ENCODE data around the gene CCDC13. TPM values are rescaled to one million over a fixed set of nuclear protein-coding genes. Genes with fewer than 3 reads are reported as not detected.

CCDC13 gene
- total RNA-seq, 1 experiment from 2014 or later: 2.3 TPM

GRCh38 chr3:42795621-42796181, 22.6 kb upstream of the CCDC13 start (continued):
- no peak for TF ChIP-seq YY1 (IDR thresholded peaks at IDR 0.05; ENCODE audit: extremely low read depth, insufficient replicate concordance, low read depth, low read length)
- no peak for TF ChIP-seq POLR2A (IDR thresholded peaks at IDR 0.05; ENCODE audit: borderline replicate concordance, extremely low read depth, insufficient read depth, insufficient read length)
- no peak for TF ChIP-seq CTCF (IDR thresholded peaks at IDR 0.05 in 2 of 3, conservative IDR thresholded peaks at IDR 0.05 in 1 of 3; ENCODE audit: borderline replicate concordance in 1 of 3, insufficient read depth in 1 of 3, low read depth in 2 of 3, low read length in 2 of 3)
- TF ChIP-seq TCF7L2 (IDR thresholded peaks at IDR 0.05; ENCODE audit: borderline replicate concordance, extremely low read depth, insufficient read depth, insufficient read length): no peak
- TF ChIP-seq SP1 (IDR thresholded peaks at IDR 0.05; ENCODE audit: low read depth): no peak
- TF ChIP-seq SRF (IDR thresholded peaks at IDR 0.05; ENCODE audit: low read depth): no peak
- TF ChIP-seq ZFX (IDR thresholded peaks at IDR 0.05): no peak
- TF ChIP-seq, protein P1, sequence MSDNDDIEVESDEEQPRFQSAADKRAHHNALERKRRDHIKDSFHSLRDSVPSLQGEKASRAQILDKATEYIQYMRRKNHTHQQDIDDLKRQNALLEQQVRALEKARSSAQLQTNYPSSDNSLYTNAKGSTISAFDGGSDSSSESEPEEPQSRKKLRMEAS (IDR thresholded peaks at IDR 0.05): no peak

- no peaks in the 10 kb centered on the region for H3K9me3 ChIP-seq (ENCODE audit: control insufficient read depth in 1 of 2, insufficient read depth in 1 of 2, low read depth in 1 of 2, low read length in 2 of 2)
- no peaks in the 10 kb centered on the region for H4K20me1 ChIP-seq (ENCODE audit: insufficient read depth)
- H3K4me1 ChIP-seq (ENCODE audit: control insufficient read depth in 1 of 2, insufficient read depth in 2 of 2, low read length in 2 of 2): no peaks in the 10 kb centered on the region
- peaks cover 10 to 21% of the 10 kb centered on the region in 2 experiments for H3K36me3 ChIP-seq (ENCODE audit: control insufficient read depth in 1 of 2, insufficient read depth in 2 of 2, low read length in 2 of 2)
- POLR2A ChIA-PET: no interaction called here
- H3K79me2 ChIP-seq (ENCODE audit: insufficient read depth, low read length): peaks cover 54% of the 10 kb centered on the region
- RAD21 ChIA-PET (ENCODE audit: low non-redundant PET in 1 of 2, low total read pairs in 2 of 2, uncharacterized antibody in 2 of 2, unreplicated experiment in 2 of 2): no interaction called here
- H2AFZ ChIP-seq (ENCODE audit: low read depth, low read length, poor library complexity, severe bottlenecking): no peak overlapping the region
- H3K27me3 ChIP-seq (ENCODE audit: insufficient read depth, low read length): no peaks in the 10 kb centered on the region
- ATAC-seq: no peak
- H3K4me3 ChIP-seq (replicated peaks in 1 of 2; ENCODE audit: low read depth in 1 of 2, low read length in 2 of 2): no peak overlapping the region
- H3K9ac ChIP-seq (ENCODE audit: low read length): no peak overlapping the region
- BruUV-seq (replicated peaks): no TSS peak
- intact Hi-C loops (cut with micrococcal nuclease): no loop called here
- DNase-seq (ENCODE audit: low read depth, low spot score): no peak
- no peaks in the 10 kb centered on the region for H3K9me2 ChIP-seq (ENCODE audit: insufficient read depth)
- TF ChIP-seq YY1 (IDR thresholded peaks at IDR 0.05; ENCODE audit: extremely low read depth, insufficient replicate concordance, low read depth, low read length) (no peak), EZH2 (IDR thresholded peaks at IDR 0.05) (no peak), JUND (IDR thresholded peaks at IDR 0.05) (no peak), SP1 (IDR thresholded peaks at IDR 0.05; ENCODE audit: low read depth) (no peak), RAD21 (IDR thresholded peaks at IDR 0.05; ENCODE audit: low read depth) (no peak), POLR2A (IDR thresholded peaks at IDR 0.05; ENCODE audit: borderline replicate concordance, extremely low read depth, insufficient read depth, insufficient read length) (no peak), SIN3A (IDR thresholded peaks at IDR 0.05; ENCODE audit: low read depth) (no peak), EGR1 (IDR thresholded peaks at IDR 0.05; ENCODE audit: low read depth) (no peak), ELF1 (IDR thresholded peaks at IDR 0.05; ENCODE audit: borderline replicate concordance, low read depth) (no peak), EZH2phosphoT487 (IDR thresholded peaks at IDR 0.05; ENCODE audit: borderline replicate concordance) (no peak)
- TF ChIP-seq, protein P1 (IDR thresholded peaks at IDR 0.05): no peak
- CTCF ChIA-PET: no interaction called here
- no peak overlapping the region for H3K4me2 ChIP-seq (ENCODE audit: low read length)
- H3K27ac ChIP-seq (ENCODE audit: low read depth, low read length): no peak overlapping the region
These were observed 17.7 kb upstream of the CCDC13 start for GRCh38 chr3:42790714-42791229.

Data from HCT116 (cell line).